Activated CD4-positive, alpha-beta T cell treated with anti-CD3 and anti-CD28 coated beads for 48 hours (primary cell): ENCODE results near the gene RNF212.

ENCODE experiments used
- DNase-seq: peaks from one replicate; pipeline ENCODE4 v3.0.0-alpha.2; 2020

RNF212 gene

GRCh38 chr4:1112821-1113182 is 562 bp downstream of the RNF212 start:
- DNase-seq: no peak

DNA sequence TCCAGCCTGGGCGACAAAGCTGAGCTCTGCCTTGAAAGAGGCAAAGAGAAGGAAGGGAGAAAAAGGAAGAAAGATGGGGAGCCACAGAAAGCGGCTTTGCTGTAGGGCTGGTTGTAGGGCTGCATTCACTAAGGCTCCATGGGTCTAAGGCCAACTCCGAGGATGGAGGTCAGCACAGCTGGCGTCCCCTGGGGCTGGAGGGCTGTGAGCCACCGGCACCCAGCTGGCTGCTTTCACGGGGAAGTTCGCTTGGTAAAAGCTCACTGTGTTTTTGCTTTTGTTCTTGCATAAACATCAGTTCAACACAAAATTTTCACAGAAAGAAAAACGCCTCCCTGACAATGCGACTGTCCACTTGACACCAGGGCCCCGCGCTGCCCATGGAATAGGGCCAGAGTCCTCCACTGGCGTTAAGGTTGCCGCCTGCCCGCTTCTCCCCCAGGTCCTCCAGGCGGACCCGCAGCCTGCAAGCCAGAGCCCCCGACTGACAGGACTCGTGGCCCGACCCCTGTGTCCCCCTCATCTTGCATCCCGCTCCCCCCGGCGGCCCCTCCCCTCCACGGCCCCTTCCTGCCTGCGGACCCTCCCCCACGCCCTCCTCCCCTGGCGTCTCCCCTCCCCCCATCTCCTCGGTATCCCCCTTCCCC is 1.1 kb downstream of the RNF212 start:
- no peak for DNase-seq

GRCh38 chr4:1111259-1111809 is 2.0 kb downstream of the RNF212 start:
- no peak for DNase-seq

- DNase-seq: no peak
These were observed 3.4 kb downstream of the RNF212 start for GRCh38 chr4:1109898-1110506.

DNA sequence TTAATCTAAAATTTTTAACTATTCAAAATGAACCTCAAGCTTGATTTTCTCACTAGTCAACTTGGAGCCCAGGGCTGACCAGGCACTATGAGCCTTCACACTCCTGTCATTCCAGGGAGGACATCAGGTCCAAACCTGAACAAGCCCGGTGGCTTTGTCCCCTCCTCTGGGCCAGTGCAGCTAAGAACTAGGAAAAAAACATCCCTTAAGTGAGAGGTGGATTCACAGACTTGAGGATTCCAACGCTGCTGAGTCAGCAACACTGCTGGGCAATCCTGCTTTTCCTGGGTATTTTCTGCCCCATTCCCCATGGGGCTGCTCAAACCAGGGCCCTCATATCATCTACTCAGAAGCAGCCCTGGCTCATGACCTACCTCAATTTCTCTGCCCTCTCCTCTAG is 4.0 kb downstream of the RNF212 start:
- no peak for DNase-seq

- DNase-seq: no peak
These were observed 7.7 kb downstream of the RNF212 start for GRCh38 chr4:1105662-1106061.

DNA sequence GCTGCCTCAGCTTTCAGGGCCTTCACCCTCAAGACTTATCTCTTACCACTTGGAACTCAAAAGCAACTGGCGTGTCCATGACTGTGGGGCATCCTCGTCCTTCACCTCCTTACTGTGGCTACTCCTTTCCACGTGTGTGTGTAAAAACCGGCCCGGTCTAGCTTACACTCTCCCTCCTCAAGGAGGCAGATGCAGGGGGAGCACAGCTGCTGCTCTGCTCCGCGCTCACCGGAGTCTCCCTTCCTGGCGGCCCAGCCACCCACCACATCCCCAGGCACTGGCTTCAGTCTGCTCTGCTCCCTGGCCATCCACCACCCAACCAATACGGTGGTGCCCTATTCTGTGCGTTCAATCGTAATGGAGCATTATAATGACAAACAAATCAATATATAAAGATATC is 8.3 kb downstream of the RNF212 start:
- no peak for DNase-seq

- DNase-seq: no peak
These were observed 8.7 kb downstream of the RNF212 start for GRCh38 chr4:1104647-1105046.

- no peak for DNase-seq
These were observed 13.6 kb downstream of the RNF212 start for GRCh38 chr4:1099684-1100335.

GRCh38 chr4:1099270-1099669 is 14.1 kb downstream of the RNF212 start:
- no peak for DNase-seq

DNA sequence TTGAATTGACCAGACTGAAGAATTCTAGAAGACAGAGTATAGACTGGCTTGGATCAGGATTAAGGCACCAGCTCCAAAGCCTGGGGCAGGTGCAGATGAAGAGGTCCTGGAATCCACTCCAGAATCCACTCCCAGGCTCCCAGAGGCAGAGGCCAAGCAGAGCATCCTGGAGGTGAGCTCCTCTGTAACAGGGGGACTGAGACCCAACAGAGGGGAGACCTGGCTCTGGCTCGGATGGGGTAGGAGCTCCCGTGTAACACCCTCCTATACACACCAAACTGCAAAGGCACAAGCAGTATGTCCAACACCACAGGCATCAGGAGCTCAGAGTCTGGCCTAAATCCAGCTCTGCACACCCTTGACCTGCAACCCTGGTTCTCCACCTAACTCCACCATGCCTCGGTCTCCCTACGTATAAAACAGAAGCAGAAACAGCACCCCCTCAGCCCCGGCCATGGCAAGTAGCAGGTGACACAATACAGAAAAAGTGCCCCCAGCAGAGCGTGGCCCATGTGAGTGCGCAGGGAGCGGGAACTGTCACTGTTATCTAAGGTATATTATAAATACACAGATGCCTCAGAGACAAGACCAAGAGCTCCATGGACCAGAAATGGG is 14.9 kb downstream of the RNF212 start:
- DNase-seq: no peak

DNA sequence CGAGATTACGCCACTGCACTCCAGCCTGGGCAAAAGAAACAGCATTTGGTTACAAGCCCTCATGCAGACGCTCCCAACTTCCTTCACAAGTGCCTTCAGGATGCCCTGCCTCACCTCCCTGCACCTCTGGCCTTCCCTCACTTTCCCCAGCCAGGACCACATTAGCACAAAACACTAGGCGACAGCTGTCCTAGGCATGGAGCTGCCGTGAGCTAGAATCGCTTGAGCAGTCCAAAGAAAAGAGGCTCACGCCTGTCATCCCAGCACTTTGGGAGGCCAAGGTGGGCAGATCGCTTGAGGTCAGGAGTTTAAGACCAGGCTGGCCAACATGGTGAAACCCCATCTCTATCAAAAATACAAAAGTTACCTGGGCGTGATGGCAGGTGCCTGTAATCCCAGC is 15.8 kb downstream of the RNF212 start:
- no peak for DNase-seq

GRCh38 chr4:1096841-1097240 is 16.5 kb downstream of the RNF212 start:
- DNase-seq: no peak

- no peak for DNase-seq
These were observed 19.1 kb downstream of the RNF212 start for GRCh38 chr4:1094336-1094690.

GRCh38 chr4:1093391-1094335 is 19.7 kb downstream of the RNF212 start:
- DNase-seq: no peak

- DNase-seq: no peak
These were observed 20.4 kb downstream of the RNF212 start for GRCh38 chr4:1092983-1093361.

DNA sequence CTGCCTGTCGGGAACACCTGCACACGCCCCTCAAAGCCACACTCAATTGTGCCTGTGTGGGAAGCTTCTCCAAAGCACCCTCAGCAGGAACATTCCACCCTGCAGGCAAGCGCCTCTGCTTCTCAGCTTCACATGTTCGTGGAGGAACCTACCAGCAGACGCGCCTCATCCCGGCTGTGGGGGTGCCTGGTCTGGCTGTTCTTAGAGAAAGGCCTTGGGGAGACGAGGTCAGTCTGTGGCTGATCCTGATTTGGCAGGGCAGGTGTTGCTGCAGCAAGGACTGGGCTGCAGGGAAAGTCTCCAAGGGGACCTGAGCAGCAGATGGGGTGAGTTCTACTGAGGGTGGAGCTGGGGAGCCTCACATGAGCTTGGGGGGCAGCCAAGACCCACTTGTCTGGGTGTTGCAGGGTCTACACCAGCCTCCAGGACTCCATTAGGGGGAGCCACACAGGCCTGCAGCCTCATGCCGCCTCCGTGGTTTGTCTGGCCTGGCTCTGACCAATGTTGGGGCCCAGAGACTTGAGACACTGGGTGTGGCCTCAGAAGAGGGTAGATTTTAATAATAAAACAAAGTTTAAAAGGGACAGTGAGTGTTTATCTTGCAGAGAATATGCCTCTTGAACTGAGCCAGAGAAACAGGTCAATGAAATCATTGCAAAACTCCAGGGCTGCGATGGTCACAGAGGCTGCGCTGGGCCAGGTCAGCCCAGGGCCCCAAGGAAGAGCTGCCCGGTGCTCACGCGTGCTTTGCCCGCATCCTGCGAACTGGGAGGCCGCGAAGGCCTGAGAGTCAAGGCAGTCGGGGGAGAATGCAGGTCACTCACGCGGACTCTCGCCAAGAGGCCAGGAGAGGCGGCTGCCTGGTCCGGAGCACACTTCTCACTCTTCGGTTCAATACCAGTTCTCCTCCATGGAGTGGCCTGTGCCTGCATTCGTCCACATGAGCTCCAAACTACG is 21.1 kb downstream of the RNF212 start:
- DNase-seq: no peak

DNA sequence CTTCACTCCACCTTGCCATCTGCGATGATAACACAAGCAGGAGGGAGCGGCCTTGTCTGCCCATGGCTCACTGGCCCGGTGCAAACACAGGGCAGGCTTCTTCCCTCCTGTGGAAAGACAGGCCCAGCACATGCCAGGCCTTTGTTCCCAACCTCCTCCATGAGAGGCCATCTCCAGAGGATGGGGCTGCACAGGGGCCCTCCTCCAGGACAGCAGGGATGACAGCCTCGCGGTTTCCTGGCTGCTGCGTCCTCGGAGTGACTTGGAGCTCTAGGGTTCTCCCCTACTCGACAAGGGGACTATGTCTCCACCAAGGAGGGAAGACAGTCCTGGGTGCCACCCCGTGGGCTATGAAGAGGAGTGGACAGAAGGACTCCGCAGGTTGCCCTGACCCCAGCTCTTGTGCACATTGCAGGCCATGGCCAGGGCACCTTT is 21.8 kb downstream of the RNF212 start:
- DNase-seq: no peak

DNA sequence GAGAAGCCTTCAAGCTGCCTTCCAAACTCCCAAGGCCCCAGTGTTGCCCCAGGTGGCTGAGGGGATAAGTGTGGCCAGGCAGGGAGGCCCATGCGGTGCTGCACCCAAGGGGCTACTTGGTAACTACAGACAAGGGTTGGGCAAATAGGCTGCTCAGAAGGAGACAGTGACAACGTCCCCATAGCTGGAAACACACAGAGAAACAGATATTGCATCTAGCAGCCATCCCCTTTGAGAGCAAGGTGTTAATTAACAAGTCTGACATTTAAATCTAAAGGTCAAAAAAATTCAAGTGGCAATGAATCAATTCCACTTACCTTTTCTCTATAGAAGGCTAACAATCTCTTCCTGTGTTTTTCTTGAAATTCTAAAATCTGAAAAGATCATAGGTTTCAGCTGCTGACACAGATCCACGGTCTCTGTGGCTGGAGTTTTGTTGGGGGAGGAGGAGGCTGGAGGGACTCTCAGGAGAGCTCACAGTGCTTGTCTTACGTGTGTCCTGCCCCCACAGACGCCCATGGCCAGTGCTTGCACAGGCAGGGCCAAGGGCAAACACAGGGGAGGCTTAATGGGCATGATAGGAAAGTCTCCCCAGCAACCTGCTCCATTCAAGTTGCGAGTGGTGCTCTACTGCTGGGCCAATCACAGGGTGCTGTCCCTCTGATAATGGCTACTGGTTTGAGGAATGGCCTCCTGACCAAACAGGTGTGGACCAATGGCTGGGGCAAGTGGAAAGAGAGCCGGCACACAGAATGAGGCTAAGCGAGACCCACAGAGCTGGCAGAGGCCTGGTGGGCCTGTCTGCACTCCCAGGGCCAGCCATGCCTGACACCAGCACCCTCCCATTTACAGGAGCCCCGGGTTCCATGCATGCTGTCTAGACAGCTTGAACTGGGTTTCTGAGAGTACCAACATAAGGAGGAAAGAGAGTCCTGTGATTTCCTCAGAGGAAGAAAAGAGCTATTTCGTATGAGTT is 22.6 kb downstream of the RNF212 start:
- no peak for DNase-seq

- no peak for DNase-seq
These were observed 23.3 kb downstream of the RNF212 start for GRCh38 chr4:1090036-1090435.
